H1 (cell line): ENCODE results near the gene MSANTD2. TPM values are rescaled to one million over a fixed set of nuclear protein-coding genes. Genes with fewer than 3 reads are reported as not detected.

Experiments
- CTCF ChIA-PET: fragments of 300-600 bp; sonication (Branson Sonifier 250); formaldehyde crosslinking; loops from one replicate; lab custom pipeline; 2021; ENCODE audit not compliant: partially characterized antibody; lab: Charles Lee
- POLR2A ChIA-PET: fragments of 300-600 bp; sonication (Branson Sonifier 250); formaldehyde crosslinking; loops from one replicate; lab custom pipeline; 2021; ENCODE audit warnings: inconsistent platforms; ENCODE audit not compliant: partially characterized antibody; lab: Charles Lee
- DNase-seq, 2 experiments: peaks; one replicate each; pipeline versions ENCODE4 v3.0.0 to v3.0.0-alpha.2; 2010 to 2022; ENCODE audit warnings: low spot score in 2 of 2, low read depth in 1 of 2, mixed read lengths in 1 of 2
- FAIRE-seq: peaks from 2 replicates; lab custom pipeline; 2011; peaks lifted over from hg19 to GRCh38; lab: Jason Lieb, UNC
- H2AFZ ChIP-seq: 2 replicates; pipeline ENCODE4 v1.8.1; 2012; ENCODE audit warnings: low read length, inconsistent platforms
- H2AK5ac ChIP-seq: 2 replicates; pipeline ENCODE4 v1.6.1; 2013; ENCODE audit warnings: low read depth, low read length
- H2BK120ac ChIP-seq: replicated peaks from 2 replicates; pipeline ENCODE3; 2013; ENCODE audit warnings: low read depth, low read length, inconsistent platforms
- H2BK12ac ChIP-seq: 2 replicates; pipeline ENCODE4 v1.6.1; 2013; ENCODE audit warnings: low read depth, low read length
- H2BK15ac ChIP-seq: 2 replicates; pipeline ENCODE4 v1.6.1; 2013; ENCODE audit warnings: low read length
- H2BK20ac ChIP-seq: 2 replicates; pipeline ENCODE4 v1.6.1; 2013; ENCODE audit warnings: low read length
- H2BK5ac ChIP-seq: 2 replicates; pipeline ENCODE4 v1.6.1; 2013; ENCODE audit warnings: low read depth, low read length
- H3K14ac ChIP-seq: 2 replicates; pipeline ENCODE4 v1.6.1; 2013; ENCODE audit warnings: inconsistent platforms; ENCODE audit not compliant: insufficient read length
- H3K18ac ChIP-seq: 2 replicates; pipeline ENCODE4 v1.6.1; 2013; ENCODE audit warnings: low read length; ENCODE audit errors: extremely low read depth
- H3K23ac ChIP-seq: 2 replicates; pipeline ENCODE4 v1.6.1; 2013; ENCODE audit warnings: inconsistent platforms; ENCODE audit not compliant: insufficient read length
- H3K23me2 ChIP-seq: 2 replicates; pipeline ENCODE4 v1.6.1; 2013; ENCODE audit warnings: low read depth, low read length
- H3K27ac ChIP-seq: 2 replicates; pipeline ENCODE4 v1.6.1; 2011; ENCODE audit warnings: low read depth, low read length, inconsistent platforms
- H3K27me3 ChIP-seq, 4 experiments: replicated peaks in 1 of 4; 1 replicate in 1 of 4; 2 replicates in 3 of 4; pipeline versions ENCODE4 v1.6.1 to v1.8.1; 2011 to 2013; ENCODE audit warnings: low read length in 3 of 4, mild to moderate bottlenecking in 3 of 4, inconsistent platforms in 2 of 4, mixed read lengths in 2 of 4, moderate library complexity in 1 of 4; ENCODE audit not compliant: control insufficient read depth in 3 of 4, insufficient read depth in 3 of 4; ENCODE audit errors: extremely low read depth in 1 of 4
- H3K36me3 ChIP-seq, 4 experiments: 2 replicates each; pipeline versions ENCODE4 v1.6.1 to v1.8.1; 2011 to 2013; ENCODE audit warnings: mild to moderate bottlenecking in 4 of 4, low read length in 3 of 4, moderate library complexity in 2 of 4, control low read depth in 1 of 4, inconsistent platforms in 1 of 4; ENCODE audit not compliant: insufficient read depth in 4 of 4, control insufficient read depth in 2 of 4
- H3K4ac ChIP-seq: replicated peaks from 2 replicates; pipeline ENCODE3; 2013; ENCODE audit warnings: low read length, low read depth, mixed read lengths, inconsistent platforms; ENCODE audit not compliant: insufficient read length
- H3K4me1 ChIP-seq, 4 experiments: replicated peaks in 1 of 4; 1 replicate in 1 of 4; 2 replicates in 3 of 4; pipeline versions ENCODE4 v1.6.1 to v1.8.1; 2011 to 2013; ENCODE audit warnings: low read length in 3 of 4, inconsistent platforms in 2 of 4, mixed read lengths in 1 of 4; ENCODE audit not compliant: insufficient read depth in 4 of 4, control insufficient read depth in 3 of 4
- H3K4me2 ChIP-seq, 2 experiments: 2 replicates each; pipeline versions ENCODE4 v1.6.1 to v1.8.1; 2011 to 2013; ENCODE audit warnings: low read depth in 2 of 2, low read length in 2 of 2, control low read depth in 1 of 2, inconsistent platforms in 1 of 2, mild to moderate bottlenecking in 1 of 2; ENCODE audit not compliant: insufficient read depth in 1 of 2
- H3K4me3 ChIP-seq, 4 experiments: fragments of 200-600, 300-600 bp in 1 of 4; sonication (generic), shearing (Covaris generic), sonication (Bioruptor Twin) in 1 of 4; 2 replicates each; pipeline versions ENCODE4 v1.5.1 to v1.8.1; 2011 to 2016; ENCODE audit warnings: low read length in 4 of 4, low read depth in 3 of 4, control low read depth in 2 of 4, inconsistent platforms in 2 of 4, mild to moderate bottlenecking in 2 of 4, mixed read lengths in 1 of 4, moderate library complexity in 1 of 4; ENCODE audit not compliant: insufficient read depth in 2 of 4; ENCODE audit errors: extremely low read depth in 1 of 4
- H3K56ac ChIP-seq: replicated peaks from 2 replicates; pipeline ENCODE3; 2013; ENCODE audit warnings: low read depth, mild to moderate bottlenecking, mixed read lengths, low read length, inconsistent platforms; ENCODE audit not compliant: insufficient read length
- H3K79me1 ChIP-seq: 2 replicates; pipeline ENCODE4 v1.6.1; 2013; ENCODE audit warnings: low read depth, low read length, control low read depth
- H3K79me2 ChIP-seq, 2 experiments: 2 replicates each; pipeline versions ENCODE4 v1.6.1 to v1.8.1; 2012 to 2013; ENCODE audit warnings: low read length in 2 of 2, mild to moderate bottlenecking in 2 of 2, inconsistent platforms in 1 of 2; ENCODE audit not compliant: insufficient read depth in 2 of 2, control insufficient read depth in 1 of 2
- H3K9ac ChIP-seq, 4 experiments: replicated peaks in 1 of 4; 1 replicate in 1 of 4; 2 replicates in 3 of 4; pipeline versions ENCODE4 v1.6.1 to v1.8.1; 2011 to 2013; ENCODE audit warnings: low read depth in 3 of 4, low read length in 3 of 4, control low read depth in 2 of 4, mild to moderate bottlenecking in 2 of 4, moderate library complexity in 2 of 4, inconsistent platforms in 1 of 4; ENCODE audit errors: extremely low read depth in 1 of 4
- H3K9me3 ChIP-seq, 2 experiments: 2 replicates each; pipeline versions ENCODE4 v1.6.1 to v1.8.1; 2012 to 2013; ENCODE audit warnings: mild to moderate bottlenecking in 2 of 2, moderate library complexity in 2 of 2, control low read depth in 1 of 2, inconsistent platforms in 1 of 2, low read depth in 1 of 2, low read length in 1 of 2, mixed read lengths in 1 of 2; ENCODE audit not compliant: insufficient read depth in 2 of 2
- H4K20me1 ChIP-seq, 2 experiments: replicated peaks in 1 of 2; 2 replicates each; pipeline versions ENCODE3 to v1.8.1; 2011 to 2013; ENCODE audit warnings: inconsistent platforms in 2 of 2, low read length in 2 of 2, mild to moderate bottlenecking in 1 of 2; ENCODE audit not compliant: insufficient read depth in 2 of 2, control insufficient read depth in 1 of 2
- H4K5ac ChIP-seq: 2 replicates; pipeline ENCODE4 v1.6.1; 2013; ENCODE audit warnings: low read length, low read depth, mixed read lengths, inconsistent platforms; ENCODE audit not compliant: insufficient read length
- H4K8ac ChIP-seq: 2 replicates; pipeline ENCODE4 v1.8.0; 2013; ENCODE audit warnings: mild to moderate bottlenecking, moderate library complexity, low read length, inconsistent platforms; ENCODE audit not compliant: insufficient read depth; ENCODE audit errors: extremely low read depth
- H4K91ac ChIP-seq: replicated peaks from 2 replicates; pipeline ENCODE3; 2013; ENCODE audit warnings: low read length, mixed read lengths, inconsistent platforms; ENCODE audit not compliant: insufficient read length
- BACH1 ChIP-seq: IDR thresholded peaks from 2 replicates; pipeline ENCODE4 v1.6.1; 2012; ENCODE audit warnings: low read length, improper control_type of control experiment
- CBX8 ChIP-seq: fragments of 300-800, 300-1000 bp; sonication (generic); IDR thresholded peaks from 2 replicates; pipeline ENCODE4 v1.7.1; 2016; ENCODE audit warnings: low read depth, low read length, borderline replicate concordance
- CEBPB ChIP-seq: IDR thresholded peaks from 2 replicates; pipeline ENCODE4 v1.6.1; 2012; ENCODE audit warnings: low read depth, low read length
- HDAC2 ChIP-seq, 2 experiments: fragments of 300-600 bp in 1 of 2; sonication (generic) in 1 of 2; IDR thresholded peaks; 2 replicates each; pipeline ENCODE4 v1.6.1; 2011 to 2012; ENCODE audit warnings: low read depth in 2 of 2, low read length in 2 of 2, mild to moderate bottlenecking in 2 of 2, moderate library complexity in 2 of 2, borderline replicate concordance in 1 of 2, inconsistent platforms in 1 of 2
- KDM4A ChIP-seq: IDR thresholded peaks from one replicate; pipeline ENCODE4 v1.7.1; 2012; ENCODE audit warnings: low read depth, mild to moderate bottlenecking, moderate library complexity, low read length, inconsistent platforms; ENCODE audit not compliant: severe bottlenecking
- PHF8 ChIP-seq: fragments of 200-600 bp; sonication (generic); conservative IDR thresholded peaks from 2 replicates; pipeline ENCODE4 v1.7.1; 2012; ENCODE audit warnings: low read depth, mild to moderate bottlenecking, inconsistent platforms, low read length, moderate library complexity
- RBBP5 ChIP-seq: IDR thresholded peaks from 2 replicates; pipeline ENCODE4 v1.7.1; 2012; ENCODE audit warnings: low read depth, mild to moderate bottlenecking, inconsistent platforms, low read length, moderate library complexity, borderline replicate concordance
- RXRA ChIP-seq: IDR thresholded peaks from 2 replicates; pipeline ENCODE4 v1.6.1; 2011; ENCODE audit warnings: low read depth, mild to moderate bottlenecking, low read length, moderate library complexity; ENCODE audit not compliant: insufficient read depth
- SUZ12 ChIP-seq: fragments of 200-600 bp; sonication (generic); IDR thresholded peaks from 2 replicates; pipeline ENCODE4 v1.6.1; 2012; ENCODE audit warnings: mild to moderate bottlenecking, inconsistent platforms, low read length, moderate library complexity, mixed read lengths
- YY1 ChIP-seq: IDR thresholded peaks from 2 replicates; pipeline ENCODE4 v1.6.1; 2011; ENCODE audit warnings: low read depth, mild to moderate bottlenecking, low read length
- ZNF274 ChIP-seq: IDR thresholded peaks from 2 replicates; pipeline ENCODE4 v1.7.0; 2012; ENCODE audit warnings: low read length, borderline replicate concordance; ENCODE audit errors: extremely low read depth
- WGBS, 2 experiments: shearing (Covaris generic) in 1 of 2; methylation state at CpG; one replicate each; pipeline versions ENCODE4 v1.1.6 to v1.1.7; 2013 to 2015; ENCODE audit warnings: low lambda C conversion rate in 2 of 2, mixed read lengths in 2 of 2, inconsistent platforms in 1 of 2, low coverage in 1 of 2, missing lambda C conversion rate in 1 of 2; ENCODE audit not compliant: insufficient replicate concordance in 2 of 2, insufficient coverage in 1 of 2, insufficient read length in 1 of 2; ENCODE audit errors: extremely low coverage in 1 of 2, missing lambda C conversion rate in 1 of 2; 5-methylcytosine and 5-hydroxymethylcytosine counted together
- polyA plus RNA-seq, 7 experiments: library from polyadenylated mRNA; depleted of rRNA in 3 of 7; stranded (reverse) in 5 of 7; unstranded in 2 of 7; fragments of >200 nt in 5 of 7; fragments of 200-250 nt in 2 of 7; gene quantifications; 1 replicate in 5 of 7; 2 replicates in 1 of 7; 4 replicates in 1 of 7; pipeline versions ENCODE4 v1.2.1 to v1.2.3, GENCODE V29; 2011 to 2013; ENCODE audit warnings: missing spikeins in 2 of 7, mixed read lengths in 2 of 7
- total RNA-seq: library from RNA; stranded (reverse); fragmentation: NEBNext Ultra II Directional; extraction: Animal tissue kit (Norgen Biotek cat#: 25700); gene quantifications from 2 replicates; pipeline ENCODE4 v1.2.1, GENCODE V29; 2021
- TF ChIP-seq, protein P1 (sequence below): IDR thresholded peaks from 2 replicates; pipeline ENCODE4 v1.6.1; 2012; ENCODE audit warnings: inconsistent platforms

The MSANTD2 gene
- total and polyA plus RNA-seq, 2 of the 8 experiments (the other 6 are each of a cell fraction or from before 2014, with no cell fraction given): 8.2 to 15.9 TPM

GRCh38 chr11:124838805-124839127 is 38.6 kb upstream of the MSANTD2 start:
- no peak overlapping the region for H3K9ac ChIP-seq
- peaks cover 0 to 21% (median 7%) of the 10 kb centered on the region in 4 experiments; a peak in 6 of 7 replicates for H3K4me1 ChIP-seq
- peak overlapping the region; percentile 72 to 74 for H3K4me2 ChIP-seq
- H3K79me2 ChIP-seq: no peaks in the 10 kb centered on the region
- H3K9me3 ChIP-seq: no peaks in the 10 kb centered on the region
- FAIRE-seq: no peak
- H3K4ac ChIP-seq: no peak overlapping the region
- H4K8ac ChIP-seq: no peak overlapping the region
- H2AFZ ChIP-seq: no peak overlapping the region
- ChIA-PET CTCF (interaction anchor here (0.7 to 8.3 kb wide), 28 partner anchors 9 to 423 kb away, joined by 3 to 108 read pairs (median 8); partner anchors contain the start of genes MSANTD2, NRGN and ROBO3), POLR2A (interaction anchor here (0.8 to 2.1 kb wide), 4 partner anchors 37 to 78 kb away, joined by 3 to 5 read pairs (median 4); partner anchors contain the start of gene MSANTD2)
- H3K4me3 ChIP-seq: peak overlapping the region; percentile 11 to 56 (median 24); a peak in 4 of 8 replicates
- peaks cover 0 to 5% (median 0%) of the 10 kb centered on the region in 4 experiments; a peak in 1 of 8 replicates for H3K36me3 ChIP-seq
- H3K18ac ChIP-seq: no peak overlapping the region
- no peak overlapping the region for H2BK20ac ChIP-seq
- peaks cover 59 to 71% (median 65%) of the 10 kb centered on the region in 4 experiments for H3K27me3 ChIP-seq
- H2BK12ac ChIP-seq: no peak overlapping the region
- no peak overlapping the region for H4K91ac ChIP-seq
- H3K23me2 ChIP-seq: peaks cover 2% of the 10 kb centered on the region; the same call in 1 of the 2 replicates
- H2BK120ac ChIP-seq: no peak overlapping the region
- H4K5ac ChIP-seq: no peak overlapping the region
- H3K79me1 ChIP-seq: no peaks in the 10 kb centered on the region
- H2AK5ac ChIP-seq: no peak overlapping the region
- no peak overlapping the region for H2BK15ac ChIP-seq
- 18% methylated on average over 5 of the region's 5 CpGs; no CpG with 5 or more reads in 1 of the 2 experiments for WGBS, 2 experiments
- H4K20me1 ChIP-seq: peaks cover 9 to 27% of the 10 kb centered on the region in 2 experiments
- no peak for DNase-seq
- H3K23ac ChIP-seq: no peak overlapping the region
- H3K14ac ChIP-seq: no peak overlapping the region
- TF ChIP-seq SUZ12: no peak
- peak; percentile 41; the same call in 1 of the 2 replicates for TF ChIP-seq CBX8
- TF ChIP-seq KDM4A: no peak
- no peak for TF ChIP-seq RBBP5
- TF ChIP-seq CEBPB: no peak
- no peak for TF ChIP-seq YY1
- no peak for TF ChIP-seq HDAC2 (IDR thresholded peaks at IDR 0.05; ENCODE audit: borderline replicate concordance in 1 of 2, low read depth in 2 of 2, low read length in 2 of 2)
- TF ChIP-seq RXRA: no peak
- TF ChIP-seq, protein P1, sequence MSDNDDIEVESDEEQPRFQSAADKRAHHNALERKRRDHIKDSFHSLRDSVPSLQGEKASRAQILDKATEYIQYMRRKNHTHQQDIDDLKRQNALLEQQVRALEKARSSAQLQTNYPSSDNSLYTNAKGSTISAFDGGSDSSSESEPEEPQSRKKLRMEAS: 0 out of 2 replicates have a peak, but pooled peaks have one; percentile 27
- no peak for TF ChIP-seq BACH1
- no peak for TF ChIP-seq ZNF274
- TF ChIP-seq PHF8: no peak
- H3K27ac ChIP-seq: no peak overlapping the region
- no peak overlapping the region for H2BK5ac ChIP-seq
- H3K56ac ChIP-seq: no peak overlapping the region
